ENCODE results near the gene TAT. TPM values are rescaled to one million over a fixed set of nuclear protein-coding genes. Genes with fewer than 3 reads are reported as not detected.

The TAT gene
- total RNA-seq, 1 donor from 2014 or later = not detected

DNA sequence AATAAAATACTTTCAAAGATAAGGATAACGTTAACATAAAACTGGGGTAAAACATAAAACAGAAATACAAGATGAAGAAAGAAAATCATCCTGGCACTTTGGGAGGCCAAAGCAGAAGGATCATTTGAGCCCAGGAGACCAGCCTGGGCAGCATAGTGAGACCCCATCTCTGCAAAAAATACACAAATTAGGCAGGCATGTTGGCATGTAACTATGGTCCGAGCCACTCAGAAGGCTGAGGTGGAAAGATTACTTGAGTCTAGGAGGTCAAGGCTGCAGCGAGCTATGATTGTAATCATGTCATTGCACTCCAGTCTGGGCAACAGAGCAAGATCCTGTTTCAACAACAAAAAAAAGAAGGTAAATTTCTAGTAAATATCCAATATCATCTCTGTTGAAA is 19.6 kb downstream of the TAT start:
- Mint-ChIP-seq H3K27ac (no peak overlapping the region), H3K4me1 (peaks cover 8% of the 10 kb centered on the region), H3K36me3 (ENCODE audit: low read depth) (peaks cover 7% of the 10 kb centered on the region), H3K27me3 (no peaks in the 10 kb centered on the region), H3K4me3 (no peak overlapping the region), H3K9me3 (peaks cover 10% of the 10 kb centered on the region)
- intact Hi-C loops (cut with micrococcal nuclease) = no loop called here
- DNase-seq (no peak), ATAC-seq (ENCODE audit: low read depth) (no peak)
- ChIA-PET CTCF (no interaction called here), POLR2A (no interaction called here)
- TF ChIP-seq, protein P1, sequence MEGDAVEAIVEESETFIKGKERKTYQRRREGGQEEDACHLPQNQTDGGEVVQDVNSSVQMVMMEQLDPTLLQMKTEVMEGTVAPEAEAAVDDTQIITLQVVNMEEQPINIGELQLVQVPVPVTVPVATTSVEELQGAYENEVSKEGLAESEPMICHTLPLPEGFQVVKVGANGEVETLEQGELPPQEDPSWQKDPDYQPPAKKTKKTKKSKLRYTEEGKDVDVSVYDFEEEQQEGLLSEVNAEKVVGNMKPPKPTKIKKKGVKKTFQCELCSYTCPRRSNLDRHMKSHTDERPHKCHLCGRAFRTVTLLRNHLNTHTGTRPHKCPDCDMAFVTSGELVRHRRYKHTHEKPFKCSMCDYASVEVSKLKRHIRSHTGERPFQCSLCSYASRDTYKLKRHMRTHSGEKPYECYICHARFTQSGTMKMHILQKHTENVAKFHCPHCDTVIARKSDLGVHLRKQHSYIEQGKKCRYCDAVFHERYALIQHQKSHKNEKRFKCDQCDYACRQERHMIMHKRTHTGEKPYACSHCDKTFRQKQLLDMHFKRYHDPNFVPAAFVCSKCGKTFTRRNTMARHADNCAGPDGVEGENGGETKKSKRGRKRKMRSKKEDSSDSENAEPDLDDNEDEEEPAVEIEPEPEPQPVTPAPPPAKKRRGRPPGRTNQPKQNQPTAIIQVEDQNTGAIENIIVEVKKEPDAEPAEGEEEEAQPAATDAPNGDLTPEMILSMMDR (IDR thresholded peaks at IDR 0.05) = no peak

DNA sequence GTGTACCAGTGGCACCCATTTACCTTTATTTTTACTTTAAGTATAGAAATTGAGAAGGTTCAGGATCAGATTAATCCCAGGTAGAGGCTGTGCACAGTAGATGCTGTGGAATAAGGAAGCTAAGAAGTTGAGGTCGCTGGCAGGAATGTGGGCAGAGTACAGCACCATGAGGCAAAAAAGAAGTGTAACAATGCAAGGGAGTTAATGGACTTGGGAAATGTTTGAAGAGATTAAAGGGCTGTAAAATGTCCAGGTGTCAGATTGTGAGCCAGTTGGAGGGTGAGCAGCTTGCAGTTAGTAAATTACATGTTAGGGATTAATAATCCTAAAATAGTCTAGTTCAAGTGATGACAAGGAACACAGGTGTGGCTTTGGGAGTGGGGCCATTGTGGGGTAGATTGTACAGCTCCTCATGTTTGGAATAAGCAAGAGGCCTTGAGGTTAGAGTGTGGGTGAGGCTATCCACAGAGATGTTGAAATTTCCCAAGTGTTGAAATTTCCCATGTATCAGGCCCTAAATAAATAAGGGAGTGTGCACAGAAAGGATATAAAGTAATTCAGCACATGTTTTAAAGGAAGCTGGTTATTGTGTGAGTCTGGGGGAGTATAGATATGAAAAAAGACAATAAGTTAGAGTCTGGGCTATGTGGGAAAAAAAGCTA is 21.5 kb downstream of the TAT start:
- TF ChIP-seq, protein P1 (IDR thresholded peaks at IDR 0.05) = no peak
- Mint-ChIP-seq H3K9me3 (peaks cover 3% of the 10 kb centered on the region), H3K27me3 (no peaks in the 10 kb centered on the region), H3K36me3 (ENCODE audit: low read depth) (no peaks in the 10 kb centered on the region), H3K4me3 (no peak overlapping the region), H3K27ac (no peak overlapping the region), H3K4me1 (peaks cover 3% of the 10 kb centered on the region)
- ChIA-PET CTCF (interaction anchor here (1.9 kb wide), 1 partner anchor 56 kb away, joined by 7 read pairs; no protein-coding TSS in a partner anchor), POLR2A (no interaction called here)
- intact Hi-C loops (cut with micrococcal nuclease) = no loop called here
- no peak for ATAC-seq (ENCODE audit: low read depth)
- no peak for DNase-seq

DNA sequence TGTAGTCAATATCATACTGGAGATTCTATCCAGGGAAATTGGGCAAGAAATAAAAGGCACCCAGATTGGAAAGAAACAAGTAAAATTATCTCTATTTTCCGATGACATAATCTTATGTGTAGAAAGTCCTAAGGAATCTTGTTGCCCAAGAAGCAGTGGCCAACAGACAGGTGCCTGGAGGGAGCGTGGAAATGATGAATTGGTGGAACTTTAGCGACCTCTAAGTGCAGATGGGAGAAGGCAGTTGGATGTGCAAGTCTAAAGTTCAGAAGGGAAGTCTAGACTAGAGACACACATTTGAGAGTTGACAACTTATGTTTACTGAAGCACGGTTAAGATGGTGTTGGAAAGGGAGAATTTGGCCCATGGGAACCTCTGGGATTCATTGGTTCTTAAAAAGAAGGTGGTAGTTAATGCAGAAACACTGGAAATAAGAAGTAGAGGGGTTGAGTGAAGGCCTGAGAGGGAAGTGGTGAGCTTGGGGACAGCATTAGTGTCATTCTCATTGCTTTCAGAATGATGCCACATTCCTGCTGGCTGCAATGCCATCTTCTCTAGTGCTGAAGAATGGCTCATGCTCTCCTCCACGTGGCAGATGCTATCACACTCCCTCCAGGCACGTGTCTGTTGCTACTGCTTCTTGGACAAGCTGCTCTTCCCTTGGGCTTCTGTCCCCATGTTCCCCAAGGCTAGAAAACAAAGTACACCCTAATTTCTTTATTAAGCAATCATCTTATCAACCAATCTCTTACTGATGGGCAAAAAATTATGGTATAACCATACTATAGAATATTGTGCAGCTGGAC is 24.0 kb downstream of the TAT start:
- Mint-ChIP-seq H3K9me3 (no peaks in the 10 kb centered on the region), H3K4me3 (no peak overlapping the region), H3K36me3 (ENCODE audit: low read depth) (no peaks in the 10 kb centered on the region), H3K4me1 (peaks cover 3% of the 10 kb centered on the region), H3K27me3 (peaks cover 4% of the 10 kb centered on the region), H3K27ac (no peak overlapping the region)
- TF ChIP-seq, protein P1 (IDR thresholded peaks at IDR 0.05) = no peak
- ChIA-PET CTCF (no interaction called here), POLR2A (no interaction called here)
- DNase-seq (no peak), ATAC-seq (ENCODE audit: low read depth) (no peak)
- intact Hi-C loops (cut with micrococcal nuclease) = no loop called here

DNA sequence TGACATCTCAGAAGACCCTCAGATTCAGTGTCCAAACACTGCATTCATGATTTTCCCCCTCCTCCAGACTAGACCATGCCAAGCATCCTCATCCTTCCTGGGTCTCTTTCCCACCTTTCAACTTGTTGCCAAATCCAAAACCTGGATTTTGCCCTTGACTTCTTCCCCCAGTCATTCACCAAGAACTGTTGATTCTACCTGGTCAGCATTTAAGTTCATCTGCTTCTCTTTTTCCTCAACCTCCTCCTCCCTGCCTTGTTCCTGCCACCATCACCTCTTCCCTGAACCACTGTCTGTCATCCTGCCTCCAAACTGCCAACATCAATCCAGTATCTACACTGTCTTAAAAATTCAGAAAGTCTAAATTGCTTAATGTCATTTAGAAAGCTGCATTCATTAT is 29.7 kb downstream of the TAT start:
- Mint-ChIP-seq H3K27ac (no peak overlapping the region), H3K4me3 (no peak overlapping the region), H3K36me3 (ENCODE audit: low read depth) (no peaks in the 10 kb centered on the region), H3K4me1 (peaks cover 4% of the 10 kb centered on the region), H3K9me3 (no peaks in the 10 kb centered on the region), H3K27me3 (peaks cover 10% of the 10 kb centered on the region)
- TF ChIP-seq, protein P1 (IDR thresholded peaks at IDR 0.05) = no peak
- ChIA-PET CTCF (no interaction called here), POLR2A (no interaction called here)
- no peak for DNase-seq
- intact Hi-C loops (cut with micrococcal nuclease) = no loop called here
- ATAC-seq (ENCODE audit: low read depth) = no peak

DNA sequence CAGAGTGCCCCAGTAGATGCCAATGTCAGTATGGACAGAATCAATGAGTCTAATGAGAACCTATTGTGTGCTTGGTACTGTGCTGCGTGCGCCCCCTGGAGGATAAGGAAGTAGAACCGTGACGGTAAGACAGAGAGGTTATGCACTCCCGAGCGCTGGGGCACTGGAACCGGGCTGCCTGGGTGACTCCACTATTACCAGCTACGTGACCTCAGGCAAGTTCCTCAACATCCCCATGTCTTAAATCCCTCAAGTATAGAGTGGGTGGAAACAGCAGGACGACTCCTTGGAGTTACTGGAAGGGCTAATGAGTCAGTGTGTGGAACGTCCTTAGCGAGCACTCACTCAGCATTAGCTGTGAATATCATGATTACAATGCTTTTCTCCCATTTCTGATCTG is 34.5 kb downstream of the TAT start:
- Mint-ChIP-seq H3K4me1 (peaks cover 16% of the 10 kb centered on the region), H3K36me3 (ENCODE audit: low read depth) (no peaks in the 10 kb centered on the region), H3K4me3 (no peak overlapping the region), H3K27me3 (peaks cover 10% of the 10 kb centered on the region), H3K27ac (no peak overlapping the region), H3K9me3 (no peaks in the 10 kb centered on the region)
- ChIA-PET CTCF (interaction anchor here (1.0 to 2.4 kb wide), 2 partner anchors 25 to 69 kb away, joined by 3 to 8 read pairs; no protein-coding TSS in a partner anchor), POLR2A (no interaction called here)
- intact Hi-C loops (cut with micrococcal nuclease) = loop anchor here (1.0 to 2.0 kb wide), 2 partner anchors 22 to 69 kb away; no protein-coding TSS in a partner anchor
- DNase-seq (peak; percentile 30), ATAC-seq (ENCODE audit: low read depth) (peak; percentile 77)
- TF ChIP-seq, protein P1 (IDR thresholded peaks at IDR 0.05) = no peak
